SK-N-SH (cell line): ENCODE data around the gene VSTM1. TPM values are rescaled to one million over a fixed set of nuclear protein-coding genes. Genes with fewer than 3 reads are reported as not detected.

ENCODE experiments used
- CTCF ChIA-PET: fragments of 300-600, 350-600 bp; formaldehyde crosslinking; extraction: SDS; loops from one replicate; lab custom pipeline; 2021; lab: Yijun Ruan, JAX
- POLR2A ChIA-PET: fragments of 350-600 bp; sonication (Branson Sonifier 250); formaldehyde crosslinking; extraction: SDS; loops from one replicate; lab custom pipeline; 2020; ENCODE audit warnings: antibody characterized with exemption, inconsistent platforms; lab: Yijun Ruan, JAX
- DNase-seq: peaks from one replicate; pipeline ENCODE4 v3.0.0; 2012
- H2AFZ ChIP-seq: fragments of 200-600 bp; sonication (generic); 2 replicates; pipeline ENCODE4 v1.8.1; 2016; ENCODE audit warnings: antibody characterized with exemption, mild to moderate bottlenecking, low read depth
- H3F3A ChIP-seq: fragments of 200-600 bp; sonication (generic); replicated peaks from 2 replicates; pipeline ENCODE3; 2016; ENCODE audit warnings: antibody characterized with exemption, mild to moderate bottlenecking; ENCODE audit not compliant: insufficient read depth
- H3K27ac ChIP-seq, 2 experiments: fragments of 200-500 bp in 1 of 2; fragments of 200-600 bp in 1 of 2; sonication (Bioruptor generic) in 1 of 2; sonication (generic), shearing (Covaris generic) in 1 of 2; 2 replicates each; pipeline versions ENCODE4 v1.5.1 to v1.6.1; 2014 to 2016; ENCODE audit warnings: low read depth in 2 of 2, inconsistent platforms in 1 of 2, low read length in 1 of 2, mild to moderate bottlenecking in 1 of 2, mixed read lengths in 1 of 2
- H3K27me3 ChIP-seq: fragments of 200-600 bp; sonication (generic), shearing (Covaris generic); 2 replicates; pipeline ENCODE4 v1.6.1; 2016; ENCODE audit warnings: mixed run types; ENCODE audit not compliant: insufficient read depth
- H3K36me3 ChIP-seq, 2 experiments: fragments of 200-500 bp in 1 of 2; fragments of 200-600 bp in 1 of 2; sonication (Bioruptor generic) in 1 of 2; sonication (generic) in 1 of 2; replicated peaks in 1 of 2; 2 replicates each; pipeline versions ENCODE3 to v1.5.1; 2014 to 2016; ENCODE audit warnings: low read length in 1 of 2, mild to moderate bottlenecking in 1 of 2; ENCODE audit not compliant: insufficient read depth in 2 of 2, control insufficient read depth in 1 of 2
- H3K4me1 ChIP-seq, 2 experiments: fragments of 200-500 bp in 1 of 2; fragments of 200-600 bp in 1 of 2; sonication (Bioruptor generic) in 1 of 2; sonication (generic), shearing (Covaris generic) in 1 of 2; 2 replicates each; pipeline versions ENCODE4 v1.5.1 to v1.6.1; 2014 to 2016; ENCODE audit warnings: low read depth in 1 of 2, low read length in 1 of 2, mixed run types in 1 of 2; ENCODE audit not compliant: insufficient read depth in 2 of 2, control insufficient read depth in 1 of 2
- H3K4me2 ChIP-seq: fragments of 200-600 bp; sonication (generic), shearing (Covaris generic); 2 replicates; pipeline ENCODE4 v1.6.1; 2017; ENCODE audit warnings: mixed run types
- H3K4me3 ChIP-seq, 2 experiments: fragments of 200-500 bp in 1 of 2; fragments of 200-600 bp in 1 of 2; sonication (Bioruptor generic) in 1 of 2; sonication (generic), shearing (Covaris generic) in 1 of 2; 2 replicates each; pipeline versions ENCODE4 v1.5.1 to v1.8.1; 2014 to 2016; ENCODE audit warnings: low read depth in 2 of 2, inconsistent platforms in 1 of 2, low read length in 1 of 2, mild to moderate bottlenecking in 1 of 2, mixed read lengths in 1 of 2, moderate library complexity in 1 of 2
- H3K79me2 ChIP-seq: fragments of 200-600 bp; sonication (generic); 2 replicates; pipeline ENCODE4 v1.8.1; 2017; ENCODE audit warnings: mild to moderate bottlenecking; ENCODE audit not compliant: insufficient read depth
- H3K9ac ChIP-seq: fragments of 200-600 bp; sonication (generic); 2 replicates; pipeline ENCODE4 v1.6.1; 2017; ENCODE audit warnings: mixed run types
- H3K9me2 ChIP-seq: fragments of 200-600 bp; sonication (generic); 2 replicates; pipeline ENCODE4 v1.6.1; 2017; ENCODE audit warnings: mixed run types
- H3K9me3 ChIP-seq: fragments of 200-600 bp; sonication (generic); 2 replicates; pipeline ENCODE4 v1.6.1; 2017; ENCODE audit warnings: mixed run types, mild to moderate bottlenecking, moderate library complexity
- H4K20me1 ChIP-seq: fragments of 200-600 bp; sonication (generic); 2 replicates; pipeline ENCODE4 v1.6.1; 2017; ENCODE audit warnings: mild to moderate bottlenecking, mixed run types; ENCODE audit not compliant: insufficient read depth
- CHD2 ChIP-seq: fragments of 150-350 bp; IDR thresholded peaks from 2 replicates; pipeline ENCODE4 v1.6.1; 2018; ENCODE audit warnings: low read length; ENCODE audit not compliant: partially characterized antibody
- EZH2phosphoT487 ChIP-seq: fragments of 200-600 bp; sonication (generic); IDR thresholded peaks from 2 replicates; pipeline ENCODE4 v1.6.1; 2017; ENCODE audit warnings: low read depth, mixed run types, mild to moderate bottlenecking, antibody characterized with exemption, moderate library complexity, borderline replicate concordance
- FOSL2 ChIP-seq: IDR thresholded peaks from 2 replicates; pipeline ENCODE4 v1.4.0; 2012; ENCODE audit warnings: low read depth, mild to moderate bottlenecking, moderate library complexity, borderline replicate concordance
- FOXJ3 ChIP-seq: sonication (generic); formaldehyde crosslinking; IDR thresholded peaks from 2 replicates; pipeline ENCODE4 v1.5.1; 2020; ENCODE audit warnings: mild to moderate bottlenecking, missing genetic modification reagents
- FOXM1 ChIP-seq: IDR thresholded peaks from 2 replicates; pipeline ENCODE4 v1.4.0; 2012; ENCODE audit warnings: low read depth, mild to moderate bottlenecking
- JUND ChIP-seq: IDR thresholded peaks from 2 replicates; pipeline ENCODE4 v1.4.0; 2012
- MEF2A ChIP-seq: IDR thresholded peaks from 2 replicates; pipeline ENCODE4 v1.4.0; 2012; ENCODE audit warnings: low read depth, borderline replicate concordance
- PBX3 ChIP-seq: IDR thresholded peaks from 2 replicates; pipeline ENCODE4; 2012
- RFX5 ChIP-seq: IDR thresholded peaks from 2 replicates; pipeline ENCODE4 v1.6.1; 2012; ENCODE audit warnings: mild to moderate bottlenecking, improper control_type of control experiment, low read length
- RXRA ChIP-seq: IDR thresholded peaks from 2 replicates; pipeline ENCODE4 v1.4.0; 2012; ENCODE audit warnings: low read depth, mild to moderate bottlenecking, borderline replicate concordance
- SIN3A ChIP-seq: IDR thresholded peaks from 2 replicates; pipeline ENCODE4 v1.6.1; 2012; ENCODE audit warnings: low read depth, mild to moderate bottlenecking, low read length, moderate library complexity, borderline replicate concordance
- TEAD4 ChIP-seq: IDR thresholded peaks from 2 replicates; pipeline ENCODE4 v1.4.0; 2012; ENCODE audit warnings: mild to moderate bottlenecking, borderline replicate concordance; ENCODE audit not compliant: insufficient read depth
- USF1 ChIP-seq: IDR thresholded peaks from 2 replicates; pipeline ENCODE4 v1.4.0; 2012; ENCODE audit warnings: low read depth, borderline replicate concordance
- USF2 ChIP-seq: fragments of 150-350 bp; IDR thresholded peaks from 2 replicates; pipeline ENCODE4 v1.6.1; 2017; ENCODE audit warnings: antibody characterized with exemption, low read length, low read depth, borderline replicate concordance
- WGBS: methylation state at CpG from one replicate; pipeline ENCODE4 v1.1.6; 2017; ENCODE audit warnings: low lambda C conversion rate; 5-methylcytosine and 5-hydroxymethylcytosine counted together
- polyA plus RNA-seq, 3 experiments: library from polyadenylated mRNA; depleted of rRNA; stranded (reverse); fragments of >200 nt; gene quantifications; 2 replicates each; pipeline ENCODE4 v1.2.3, GENCODE V29; 2012
- TF ChIP-seq, protein P1 (sequence below): fragments of 200-600 bp; sonication (generic); IDR thresholded peaks from 2 replicates; pipeline ENCODE4 v1.6.1; 2017; ENCODE audit warnings: antibody characterized with exemption, mild to moderate bottlenecking, moderate library complexity

VSTM1 gene
- polyA plus RNA-seq, 1 of the 3 experiments (the other 2 are of a cell fraction), result 0.10 TPM

- H3K9ac ChIP-seq, result no peak overlapping the region
- no peaks in the 10 kb centered on the region; the same call in 1 of the 2 replicates for H3K27me3 ChIP-seq
- peaks cover 23% of the 10 kb centered on the region for H3F3A ChIP-seq
- ChIA-PET CTCF (interaction anchor here (0.7 to 1.8 kb wide), 4 partner anchors 13 to 70 kb away, joined by 3 to 4 read pairs (median 4); no protein-coding TSS in a partner anchor), POLR2A (no interaction called here)
- no peak for TF ChIP-seq EZH2phosphoT487
- TF ChIP-seq RFX5, result no peak
- no peak for TF ChIP-seq FOXM1
- H2AFZ ChIP-seq, result no peak overlapping the region
- H4K20me1 ChIP-seq, result no peaks in the 10 kb centered on the region
- H3K36me3 ChIP-seq, result no peaks in the 10 kb centered on the region
- H3K4me3 ChIP-seq, result no peak overlapping the region
- no peaks in the 10 kb centered on the region for H3K79me2 ChIP-seq
- H3K9me3 ChIP-seq, result no peaks in the 10 kb centered on the region
- H3K27ac ChIP-seq, result no peak overlapping the region
- H3K9me2 ChIP-seq, result no peaks in the 10 kb centered on the region
- no peak overlapping the region for H3K4me2 ChIP-seq
- DNase-seq, result no peak
- peaks cover 0 to 4% of the 10 kb centered on the region in 2 experiments; a peak in 2 of 4 replicates for H3K4me1 ChIP-seq
- 35% methylated on average over 2 of the region's 2 CpGs for WGBS
These were observed 62.2 kb downstream of the VSTM1 start for GRCh38 chr19:54001496-54001895.

GRCh38 chr19:53999694-54000093, 64.0 kb downstream of the VSTM1 start:
- H3K4me1 ChIP-seq, result peaks cover 0 to 4% of the 10 kb centered on the region in 2 experiments; a peak in 1 of 4 replicates
- H3K4me3 ChIP-seq, result no peak overlapping the region
- CTCF ChIA-PET, result interaction anchor here (1.1 kb wide), 1 partner anchor 24 kb away, joined by 4 read pairs; no protein-coding TSS in a partner anchor
- no peak overlapping the region for H2AFZ ChIP-seq
- DNase-seq, result no peak
- H3K4me2 ChIP-seq, result no peak overlapping the region
- no peak for TF ChIP-seq USF2
- POLR2A ChIA-PET, result no interaction called here
- H3K27ac ChIP-seq, result no peak overlapping the region
- no peaks in the 10 kb centered on the region for H3K9me3 ChIP-seq
- H3F3A ChIP-seq, result peaks cover 20% of the 10 kb centered on the region
- H3K79me2 ChIP-seq, result no peaks in the 10 kb centered on the region
- no peaks in the 10 kb centered on the region for H4K20me1 ChIP-seq
- 41% methylated on average over 4 of the region's 5 CpGs for WGBS
- H3K27me3 ChIP-seq, result peaks cover 5% of the 10 kb centered on the region; the same call in 1 of the 2 replicates
- H3K36me3 ChIP-seq, result no peaks in the 10 kb centered on the region
- H3K9ac ChIP-seq, result no peak overlapping the region
- no peaks in the 10 kb centered on the region for H3K9me2 ChIP-seq

- ChIA-PET CTCF (interaction anchor here (1.4 kb wide), 1 partner anchor 32 kb away, joined by 3 read pairs; no protein-coding TSS in a partner anchor), POLR2A (no interaction called here)
- H4K20me1 ChIP-seq, result no peaks in the 10 kb centered on the region
- no peaks in the 10 kb centered on the region for H3K36me3 ChIP-seq
- H3K4me3 ChIP-seq, result no peak overlapping the region
- no peaks in the 10 kb centered on the region for H3K79me2 ChIP-seq
- H3K27ac ChIP-seq, result no peak overlapping the region
- WGBS, result 39% methylated on average over 7 of the region's 7 CpGs
- H3K9ac ChIP-seq, result no peak overlapping the region
- H3K4me1 ChIP-seq, result peaks cover 0 to 4% of the 10 kb centered on the region in 2 experiments; a peak in 2 of 4 replicates
- H3K9me3 ChIP-seq, result no peaks in the 10 kb centered on the region
- no peaks in the 10 kb centered on the region for H3K9me2 ChIP-seq
- peaks cover 5% of the 10 kb centered on the region; the same call in 1 of the 2 replicates for H3K27me3 ChIP-seq
- H2AFZ ChIP-seq, result no peak overlapping the region
- peaks cover 20% of the 10 kb centered on the region for H3F3A ChIP-seq
- no peak overlapping the region for H3K4me2 ChIP-seq
- DNase-seq, result no peak
- TF ChIP-seq USF2, result no peak
- TF ChIP-seq SIN3A, result no peak
- no peak for TF ChIP-seq RXRA
- no peak for TF ChIP-seq JUND
- TF ChIP-seq CHD2, result no peak
- TF ChIP-seq TEAD4, result no peak
- TF ChIP-seq MEF2A, result no peak
- no peak for TF ChIP-seq FOSL2
- TF ChIP-seq FOXJ3, result no peak
- TF ChIP-seq USF1, result no peak
- TF ChIP-seq PBX3, result no peak
- TF ChIP-seq, protein P1, sequence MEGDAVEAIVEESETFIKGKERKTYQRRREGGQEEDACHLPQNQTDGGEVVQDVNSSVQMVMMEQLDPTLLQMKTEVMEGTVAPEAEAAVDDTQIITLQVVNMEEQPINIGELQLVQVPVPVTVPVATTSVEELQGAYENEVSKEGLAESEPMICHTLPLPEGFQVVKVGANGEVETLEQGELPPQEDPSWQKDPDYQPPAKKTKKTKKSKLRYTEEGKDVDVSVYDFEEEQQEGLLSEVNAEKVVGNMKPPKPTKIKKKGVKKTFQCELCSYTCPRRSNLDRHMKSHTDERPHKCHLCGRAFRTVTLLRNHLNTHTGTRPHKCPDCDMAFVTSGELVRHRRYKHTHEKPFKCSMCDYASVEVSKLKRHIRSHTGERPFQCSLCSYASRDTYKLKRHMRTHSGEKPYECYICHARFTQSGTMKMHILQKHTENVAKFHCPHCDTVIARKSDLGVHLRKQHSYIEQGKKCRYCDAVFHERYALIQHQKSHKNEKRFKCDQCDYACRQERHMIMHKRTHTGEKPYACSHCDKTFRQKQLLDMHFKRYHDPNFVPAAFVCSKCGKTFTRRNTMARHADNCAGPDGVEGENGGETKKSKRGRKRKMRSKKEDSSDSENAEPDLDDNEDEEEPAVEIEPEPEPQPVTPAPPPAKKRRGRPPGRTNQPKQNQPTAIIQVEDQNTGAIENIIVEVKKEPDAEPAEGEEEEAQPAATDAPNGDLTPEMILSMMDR, result no peak
These were observed 65.5 kb downstream of the VSTM1 start for GRCh38 chr19:53998223-53998622.
